GM18867 (cell line): ENCODE measurements around the gene HSPA9.

Experiments
- ATAC-seq: cut with Tn5 transposase; IDR thresholded peaks from one replicate; pipeline ENCODE4 v1.9.1; 2021; ENCODE audit warnings: mild to moderate bottlenecking, moderate library complexity; ENCODE audit not compliant: unreplicated experiment

The HSPA9 gene

GRCh38 chr5:138564242-138564641 lies 11.0 kb downstream of the HSPA9 start:
- no peak for ATAC-seq

GRCh38 chr5:138563340-138564118 lies 11.7 kb downstream of the HSPA9 start:
- no peak for ATAC-seq

DNA sequence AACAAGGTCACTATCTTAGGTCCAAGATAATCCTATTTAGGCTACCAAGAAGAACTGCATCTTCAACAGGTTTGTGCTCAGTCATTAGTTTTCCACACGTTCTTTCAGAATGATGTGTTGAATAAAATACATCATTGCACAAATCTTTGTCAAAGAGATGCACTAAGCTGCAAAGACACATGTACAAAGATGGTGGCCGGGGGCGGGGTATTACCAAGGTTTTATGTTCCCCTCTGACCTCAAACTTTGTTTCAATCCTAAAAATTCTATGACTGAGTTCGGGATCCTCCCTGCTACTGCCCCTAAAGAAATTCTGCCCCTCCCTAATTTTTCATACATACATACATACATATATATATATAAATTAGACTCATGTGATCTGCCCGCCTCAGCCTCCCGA lies 14.2 kb downstream of the HSPA9 start:
- no peak for ATAC-seq

- no peak for ATAC-seq
Observed at GRCh38 chr5:138559937-138560336, 15.3 kb downstream of the HSPA9 start.

DNA sequence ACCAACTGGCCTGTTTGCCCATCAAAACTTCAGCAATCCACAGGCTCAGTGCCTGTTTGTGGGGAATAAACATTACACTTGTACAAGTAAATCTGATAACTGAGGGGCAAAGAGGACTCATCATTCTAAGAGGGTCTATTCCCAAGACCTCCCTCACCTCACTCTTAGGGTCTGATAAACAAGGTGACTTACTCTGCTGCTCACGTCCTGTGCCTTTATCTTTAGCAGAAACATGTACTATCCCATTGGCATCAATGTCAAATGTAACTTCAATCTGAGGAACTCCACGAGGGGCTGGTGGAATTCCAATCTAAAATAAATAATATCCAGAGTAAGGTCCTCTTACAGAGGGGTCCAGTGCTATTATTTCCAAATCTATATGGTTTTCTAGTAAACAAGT lies 17.5 kb downstream of the HSPA9 start:
- no peak for ATAC-seq

GRCh38 chr5:138554143-138554542 lies 21.1 kb downstream of the HSPA9 start:
- no peak for ATAC-seq

- ATAC-seq: no peak
Observed at GRCh38 chr5:138553437-138554095, 21.6 kb downstream of the HSPA9 start.

- no peak for ATAC-seq
Observed at GRCh38 chr5:138552657-138553056, 22.5 kb downstream of the HSPA9 start.

DNA sequence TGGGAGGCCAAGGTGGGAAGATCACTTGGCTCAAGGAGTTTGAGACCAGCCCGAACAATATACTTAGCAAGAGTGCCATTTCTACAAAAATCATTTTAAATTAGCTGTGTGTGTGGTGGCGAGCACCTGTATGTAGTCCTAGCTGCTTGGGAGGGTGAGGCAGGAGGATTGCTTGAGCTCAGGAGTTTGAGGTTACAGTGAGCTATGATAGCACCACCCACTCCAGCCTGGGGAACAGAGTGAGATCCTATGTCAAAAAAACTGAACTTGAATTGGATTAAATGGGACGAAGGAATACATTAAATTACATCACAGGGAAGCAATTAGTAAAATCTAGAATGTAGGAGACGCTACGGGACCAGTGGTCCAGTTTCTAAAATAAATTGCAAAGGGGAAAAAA lies 25.8 kb downstream of the HSPA9 start:
- no peak for ATAC-seq

DNA sequence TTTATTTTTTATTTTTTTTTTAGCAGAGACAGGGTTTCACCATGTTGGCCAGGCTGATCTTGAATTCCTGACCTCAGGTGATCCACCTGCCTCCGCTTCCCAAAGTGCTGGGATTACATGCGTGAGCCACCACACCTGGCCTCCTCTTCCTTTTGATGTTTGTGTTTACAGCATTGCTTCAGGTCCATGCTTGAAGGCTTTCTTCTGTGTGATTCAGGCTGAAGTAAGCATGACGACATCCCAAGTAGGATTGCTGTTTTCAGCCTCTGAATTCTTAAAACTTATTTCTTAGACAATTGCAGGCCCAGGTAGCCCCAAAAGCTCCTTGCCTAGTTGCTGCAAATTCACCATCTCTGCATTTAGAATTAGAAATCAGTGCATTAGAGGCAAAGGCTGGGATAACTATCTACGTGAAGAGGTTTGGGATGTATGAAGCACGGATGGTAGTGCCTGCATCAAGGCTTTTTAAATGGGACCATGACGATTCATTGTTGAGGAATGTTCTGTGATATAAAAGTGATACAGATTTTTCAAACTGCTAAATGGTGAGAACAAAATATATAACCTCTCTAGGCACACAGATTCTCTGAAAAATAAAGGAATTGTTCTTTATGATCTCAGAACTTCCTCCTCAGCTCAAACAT lies 29.2 kb downstream of the HSPA9 start:
- ATAC-seq: no peak

GRCh38 chr5:138544181-138545134 lies 30.7 kb downstream of the HSPA9 start:
- no peak for ATAC-seq

GRCh38 chr5:138543730-138544104 lies 31.5 kb downstream of the HSPA9 start:
- peak; percentile 38 for ATAC-seq

- ATAC-seq: peak; percentile 92
Observed at GRCh38 chr5:138542956-138543729, 32.1 kb downstream of the HSPA9 start, which contains the start of gene ETF1. ETF1 (minus strand) TSS chr5:138543236; CDS start chr5:138542918, 318 bp downstream.

GRCh38 chr5:138542180-138542955 lies 32.8 kb downstream of the HSPA9 start:
- ATAC-seq: peak; percentile 0

GRCh38 chr5:138541511-138542179 lies 33.6 kb downstream of the HSPA9 start:
- ATAC-seq: no peak

GRCh38 chr5:138539791-138540190 lies 35.4 kb downstream of the HSPA9 start:
- no peak for ATAC-seq

DNA sequence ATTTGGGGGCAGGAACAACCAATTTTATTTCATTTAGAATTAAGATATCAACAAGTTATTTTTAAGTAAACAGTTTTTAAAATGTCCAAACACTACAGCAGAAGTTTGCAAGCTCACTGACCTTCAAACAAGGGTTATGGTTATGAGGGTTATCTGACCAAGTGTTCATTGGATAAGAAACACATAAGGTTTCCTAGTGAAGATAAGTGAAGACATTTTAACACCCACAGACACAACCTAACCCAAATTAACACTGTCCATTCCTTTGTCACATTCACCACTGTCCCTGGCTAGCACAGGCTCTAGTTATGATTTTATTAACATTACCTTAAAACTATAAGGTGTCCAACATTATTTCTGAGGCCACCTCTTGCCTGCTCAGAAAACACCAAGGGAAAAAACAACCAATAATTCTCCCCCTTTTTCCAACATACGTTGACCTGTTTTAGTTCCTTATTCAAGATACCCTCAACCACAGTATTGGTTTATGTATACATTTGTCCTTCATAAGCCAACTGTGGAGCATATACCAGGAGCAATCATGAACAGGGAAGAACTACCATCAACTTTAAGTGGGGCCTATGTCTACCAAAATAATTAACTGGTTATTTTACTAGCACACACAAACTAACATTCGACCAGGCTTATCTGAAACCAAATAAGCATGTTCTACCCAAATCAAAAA lies 36.1 kb downstream of the HSPA9 start:
- ATAC-seq: no peak

- ATAC-seq: no peak
Observed at GRCh38 chr5:138536665-138537315, 38.4 kb downstream of the HSPA9 start.
